ENCODE data around the gene C1QTNF2. TPM values are rescaled to one million over a fixed set of nuclear protein-coding genes. Genes with fewer than 3 reads are reported as not detected.

The C1QTNF2 gene
- total and polyA plus RNA-seq, 2 of the 8 experiments (the other 6 are each of a cell fraction or from before 2014, with no cell fraction given), result 1.0 to 2.0 TPM

DNA sequence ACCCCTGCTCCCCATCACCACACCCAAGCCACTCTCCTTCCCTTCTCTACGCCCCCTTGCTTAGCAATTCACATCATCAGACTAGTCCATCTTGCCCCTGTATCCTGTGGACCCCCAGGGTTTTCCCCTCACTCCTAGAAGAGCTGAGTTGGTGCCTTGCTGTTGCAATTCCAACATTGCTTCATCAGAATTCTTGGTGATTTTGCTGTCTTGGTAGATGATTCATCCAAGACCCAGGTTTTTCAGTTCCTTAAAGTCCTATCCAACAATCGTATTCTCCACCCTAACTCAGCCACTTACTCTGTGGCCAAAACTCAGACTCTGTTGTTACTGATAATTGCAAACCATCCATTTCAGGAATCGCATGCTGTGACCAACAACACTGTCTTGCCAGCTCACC, 36.7 kb downstream of the C1QTNF2 start (continued):
- TF ChIP-seq CTBP2 (IDR thresholded peaks at IDR 0.05; ENCODE audit: borderline replicate concordance, insufficient read depth, insufficient read length, low read length), result no peak
